T-helper 2 cell treated with Interferon-gamma antibody and Interleukin-4, amounts not matched to agents 100 ng/mL and 5 ng/mL, for 36 hours (primary cell): ENCODE data around the gene PUS7L. TPM values are rescaled to one million over a fixed set of nuclear protein-coding genes. Genes with fewer than 3 reads are reported as not detected.

Experiments used
- intact Hi-C: fragments of 100-400 bp; cut with micrococcal nuclease; formaldehyde crosslinking; loops from one replicate; pipeline ENCODE4 v1.15.1; 2023
- total RNA-seq: library from RNA; stranded (reverse); gene quantifications from 2 replicates; pipeline ENCODE4 v1.2.3, GENCODE V29; 2022

PUS7L gene
- total RNA-seq, 1 donor from 2014 or later, result 21.3 TPM

GRCh38 chr12:43675048-43675904, 83.3 kb downstream of the PUS7L start:
- intact Hi-C loops, result no loop called here

DNA sequence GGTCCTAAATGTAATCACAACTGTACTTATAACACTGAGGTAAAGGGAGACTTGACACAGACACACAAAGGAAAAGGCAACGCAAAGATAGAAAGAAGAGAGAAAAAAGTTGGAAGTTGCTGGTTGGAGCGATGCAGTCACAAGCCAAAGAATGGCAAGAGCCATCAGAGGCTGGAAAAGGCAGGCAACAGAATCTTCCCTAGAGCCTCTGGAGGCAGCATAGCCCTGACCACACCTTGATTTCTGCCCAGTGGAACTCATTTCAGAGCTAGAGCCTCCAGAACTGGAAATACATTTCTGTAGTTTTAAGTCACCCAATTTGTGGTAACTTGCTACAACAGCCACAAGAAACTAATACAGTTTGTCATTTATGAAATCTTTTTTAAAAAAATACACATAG, 89.2 kb downstream of the PUS7L start:
- intact Hi-C loops, result no loop called here

Other genes with a start within 250 kb of the PUS7L start
- not detected in 2 replicates for gene ADAMTS20, start 206.6 kb downstream of the PUS7L start, total RNA-seq
- 33.2 and 38.1 TPM in 2 replicates for gene IRAK4, start 161 bp upstream of the PUS7L start, total RNA-seq
- gene TWF1, start 47.5 kb upstream of the PUS7L start, total RNA-seq, result 28.6 and 32.2 TPM in 2 replicates
- gene TMEM117, start 77.3 kb upstream of the PUS7L start, total RNA-seq, result 0.52 and 0.75 TPM in 2 replicates